Gastroesophageal sphincter (tissue), 3 donors: ENCODE results near the gene LRRC45.

ENCODE experiments used
- CTCF ChIP-seq, 4 experiments: fragments of 200-600 bp in 2 of 4; fragments of 450-650 bp in 2 of 4; sonication (generic) in 1 of 4; IDR thresholded peaks; one replicate each; pipeline ENCODE4 v1.5.1; 2017 to 2019; ENCODE audit warnings: antibody characterized with exemption in 4 of 4, mild to moderate bottlenecking in 2 of 4, moderate library complexity in 2 of 4
- POLR2AphosphoS5 ChIP-seq: sonication (generic); formaldehyde crosslinking; IDR thresholded peaks from one replicate; pipeline ENCODE4 v1.6.1; 2017; ENCODE audit warnings: antibody characterized with exemption

GRCh38 chr17:82008258-82008940 is 14.7 kb upstream of the LRRC45 start:
- no peak for TF ChIP-seq POLR2AphosphoS5
- no peak for TF ChIP-seq CTCF (IDR thresholded peaks at IDR 0.05)
